Neuronal stem cell (in vitro differentiated cells): ENCODE results near the gene PACSIN3.
A peak's percentile ranks its signal among the peaks of the same experiment; 100 is the strongest.
"Not testable (repeated sequence)": the region's sequence is repeated elsewhere in the genome, so short reads cannot be mapped to it uniquely, and the experiment has no call there.

Experiments used
- DNase-seq: peaks from one replicate; pipeline ENCODE4 v3.0.0-alpha.2; 2013; ENCODE audit warnings: low spot score
- H2AFZ ChIP-seq: one replicate; pipeline ENCODE4 v1.6.1; 2013; ENCODE audit warnings: mild to moderate bottlenecking, low read length, inconsistent platforms
- H2AK5ac ChIP-seq: 2 replicates; pipeline ENCODE4 v1.6.1; 2013; ENCODE audit warnings: low read depth, mild to moderate bottlenecking, inconsistent platforms, low read length, moderate library complexity, mixed read lengths
- H2BK120ac ChIP-seq: 2 replicates; pipeline ENCODE4 v1.6.1; 2013; ENCODE audit warnings: low read depth, mild to moderate bottlenecking, inconsistent platforms, low read length, moderate library complexity, mixed read lengths
- H2BK12ac ChIP-seq: one replicate; pipeline ENCODE4 v1.6.1; 2013; ENCODE audit warnings: low read length, inconsistent platforms
- H2BK15ac ChIP-seq: 2 replicates; pipeline ENCODE4 v1.6.1; 2013; ENCODE audit warnings: mild to moderate bottlenecking, low read length, inconsistent platforms, mixed read lengths
- H2BK5ac ChIP-seq: one replicate; pipeline ENCODE4 v1.6.1; 2013; ENCODE audit warnings: inconsistent platforms, mild to moderate bottlenecking, low read length, moderate library complexity
- H3K14ac ChIP-seq: one replicate; pipeline ENCODE4 v1.6.1; 2013; ENCODE audit warnings: low read length, inconsistent platforms
- H3K18ac ChIP-seq: 2 replicates; pipeline ENCODE4 v1.6.1; 2013; ENCODE audit warnings: low read length, inconsistent platforms
- H3K23ac ChIP-seq: 2 replicates; pipeline ENCODE4 v1.6.1; 2013; ENCODE audit warnings: low read depth, mild to moderate bottlenecking, mixed read lengths, low read length, inconsistent platforms; ENCODE audit not compliant: poor library complexity
- H3K27ac ChIP-seq: replicated peaks from 3 replicates; pipeline ENCODE4 v1.5.1; 2013; ENCODE audit warnings: low read length, inconsistent platforms
- H3K27me3 ChIP-seq, 3 experiments: 2 replicates each; pipeline ENCODE4 v1.6.1; 2013; ENCODE audit warnings: low read length in 3 of 3, mild to moderate bottlenecking in 2 of 3, inconsistent platforms in 1 of 3, low read depth in 1 of 3, mixed read lengths in 1 of 3, moderate library complexity in 1 of 3; ENCODE audit not compliant: control insufficient read depth in 3 of 3, insufficient read depth in 3 of 3
- H3K36me3 ChIP-seq, 2 donors: replicated peaks in 1 of 2; 2 replicates each; pipeline ENCODE4 v1.6.1; 2013; ENCODE audit warnings: low read length in 2 of 2; ENCODE audit not compliant: control insufficient read depth in 2 of 2, insufficient read depth in 2 of 2
- H3K4ac ChIP-seq: 2 replicates; pipeline ENCODE4 v1.6.1; 2013; ENCODE audit warnings: inconsistent platforms, mild to moderate bottlenecking, low read length, moderate library complexity
- H3K4me1 ChIP-seq, 2 donors: 1 replicate in 1 of 2; 2 replicates in 1 of 2; pipeline ENCODE4 v1.6.1; 2013; ENCODE audit warnings: low read length in 2 of 2, low read depth in 1 of 2; ENCODE audit not compliant: control insufficient read depth in 2 of 2, insufficient read depth in 1 of 2
- H3K4me2 ChIP-seq: one replicate; pipeline ENCODE4 v1.6.1; 2013; ENCODE audit warnings: mild to moderate bottlenecking, low read length, inconsistent platforms; ENCODE audit not compliant: insufficient read depth, poor library complexity, severe bottlenecking
- H3K4me3 ChIP-seq, 2 donors: 2 replicates each; pipeline ENCODE4 v1.5.1; 2013; ENCODE audit warnings: low read length in 2 of 2, mild to moderate bottlenecking in 2 of 2, inconsistent platforms in 1 of 2, moderate library complexity in 1 of 2
- H3K79me1 ChIP-seq: one replicate; pipeline ENCODE4 v1.6.1; 2013; ENCODE audit warnings: low read depth, mild to moderate bottlenecking, inconsistent platforms, low read length, moderate library complexity
- H3K9ac ChIP-seq: one replicate; pipeline ENCODE4 v1.6.1; 2013; ENCODE audit warnings: mild to moderate bottlenecking, low read depth, low read length, inconsistent platforms; ENCODE audit not compliant: poor library complexity
- H3K9me3 ChIP-seq, 2 donors: replicated peaks in 1 of 2; 2 replicates each; pipeline versions ENCODE3 to v1.6.1; 2013; ENCODE audit warnings: low read length in 2 of 2, mild to moderate bottlenecking in 2 of 2, inconsistent platforms in 1 of 2, low read depth in 1 of 2, mixed read lengths in 1 of 2, moderate library complexity in 1 of 2; ENCODE audit not compliant: control insufficient read depth in 2 of 2, insufficient read depth in 1 of 2
- H4K8ac ChIP-seq: one replicate; pipeline ENCODE4 v1.6.1; 2013; ENCODE audit warnings: low read depth, mild to moderate bottlenecking, inconsistent platforms, low read length, moderate library complexity
- H4K91ac ChIP-seq: one replicate; pipeline ENCODE4 v1.6.1; 2013; ENCODE audit warnings: low read length, low read depth, mild to moderate bottlenecking, inconsistent platforms; ENCODE audit not compliant: poor library complexity
- WGBS, 2 donors: extraction: QIAGEN DNeasy Blood & Tissue Kit; methylation state at CpG; one replicate each; pipeline ENCODE4 v1.1.7; 2013; ENCODE audit warnings: missing lambda C conversion rate in 2 of 2, mixed read lengths in 1 of 2; ENCODE audit not compliant: insufficient read length in 2 of 2, insufficient replicate concordance in 1 of 2; ENCODE audit errors: extremely low coverage in 2 of 2; 5-methylcytosine and 5-hydroxymethylcytosine counted together

The PACSIN3 gene

GRCh38 chr11:47212938-47213337 is 26.7 kb upstream of the PACSIN3 start:
- Histone ChIP-seq H2AFZ (no peak overlapping the region), H3K9ac (no peak overlapping the region), H2AK5ac (peak overlapping the region; percentile 81), H4K8ac (no peak overlapping the region), H3K27me3 (no peaks in the 10 kb centered on the region), H3K4me1 (peaks cover 5 to 10% of the 10 kb centered on the region in 2 donors), H2BK15ac (peak overlapping the region; percentile 96), H2BK120ac (no peak overlapping the region), H4K91ac (no peak overlapping the region), H3K27ac (no peak overlapping the region), H2BK12ac (peak overlapping the region; percentile 59), H3K23ac (peak overlapping the region; percentile 55), H3K9me3 (no peaks in the 10 kb centered on the region), H3K14ac (no peak overlapping the region), H3K4me2 (no peak overlapping the region), H3K4me3 (peak overlapping the region in 1 of 2 donors; percentile 70), H3K79me1 (peaks cover 7% of the 10 kb centered on the region), H3K36me3 (peaks cover 0 to 3% of the 10 kb centered on the region in 2 donors), H2BK5ac (peak overlapping the region; percentile 53), H3K4ac (peak overlapping the region; percentile 95), H3K18ac (no peak overlapping the region)
- DNase-seq, result no peak
- no CpG with 5 or more reads among the region's 12 CpGs for WGBS, 2 donors

GRCh38 chr11:47208628-47209027 is 22.4 kb upstream of the PACSIN3 start:
- no peak overlapping the region for H2BK15ac ChIP-seq
- peaks cover 0 to 11% (median 0%) of the 10 kb centered on the region in 3 experiments for H3K27me3 ChIP-seq
- no peak overlapping the region for H3K4me3 ChIP-seq
- H3K18ac ChIP-seq, result no peak overlapping the region
- peaks cover 0 to 2% of the 10 kb centered on the region in 2 donors for H3K4me1 ChIP-seq
- H2BK5ac ChIP-seq, result no peak overlapping the region
- H3K23ac ChIP-seq, result no peak overlapping the region
- H2BK12ac ChIP-seq, result no peak overlapping the region
- no peak overlapping the region for H3K14ac ChIP-seq
- H3K4ac ChIP-seq, result no peak overlapping the region
- H3K9ac ChIP-seq, result no peak overlapping the region
- H3K27ac ChIP-seq, result no peak overlapping the region
- H3K79me1 ChIP-seq, result no peaks in the 10 kb centered on the region
- no peak overlapping the region for H4K8ac ChIP-seq
- H2BK120ac ChIP-seq, result no peak overlapping the region
- H2AFZ ChIP-seq, result no peak overlapping the region
- no peak for DNase-seq
- no peak overlapping the region for H4K91ac ChIP-seq
- no CpG with 5 or more reads among the region's 5 CpGs for WGBS, 2 donors
- H3K36me3 ChIP-seq, result no peaks in the 10 kb centered on the region
- H3K4me2 ChIP-seq, result no peak overlapping the region
- no peak overlapping the region for H2AK5ac ChIP-seq
- no peaks in the 10 kb centered on the region for H3K9me3 ChIP-seq

DNA sequence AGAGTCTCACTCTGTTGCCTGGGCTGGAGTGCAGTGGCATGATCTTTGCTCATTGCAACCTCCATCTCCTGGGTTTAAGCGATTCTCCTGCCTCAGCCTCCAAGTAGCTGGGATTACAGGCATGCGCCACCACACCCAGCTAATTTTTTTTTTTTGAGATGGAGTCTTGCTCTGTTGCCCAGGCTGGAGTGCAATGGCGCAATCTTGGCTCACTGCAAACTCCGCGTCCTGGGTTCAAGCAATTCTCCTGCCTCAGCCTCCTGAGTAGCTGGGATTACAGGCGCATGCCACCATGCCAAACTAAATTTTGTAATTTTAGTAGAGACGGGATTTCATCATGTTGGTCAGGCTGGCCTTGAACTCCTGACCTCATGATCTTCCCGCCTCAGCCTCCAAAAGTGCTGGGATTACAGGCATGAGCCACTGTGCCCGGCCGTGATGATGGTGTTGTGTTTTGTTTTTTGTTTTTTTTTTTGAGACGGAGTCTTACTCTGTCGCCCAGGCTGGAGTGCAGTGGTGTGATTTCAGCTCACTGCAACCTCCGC is 21.8 kb upstream of the PACSIN3 start:
- H3K14ac ChIP-seq, H4K8ac ChIP-seq, H2BK12ac ChIP-seq, H2BK15ac ChIP-seq, H3K79me1 ChIP-seq, H3K18ac ChIP-seq, H3K4me1 ChIP-seq, H3K36me3 ChIP-seq, H4K91ac ChIP-seq, H3K27ac ChIP-seq, DNase-seq, H3K23ac ChIP-seq, H3K9ac ChIP-seq, H3K4me3 ChIP-seq, H3K4ac ChIP-seq, H2AFZ ChIP-seq, H2BK120ac ChIP-seq, H3K9me3 ChIP-seq, H2AK5ac ChIP-seq, H2BK5ac ChIP-seq, H3K4me2 ChIP-seq: not testable (repeated sequence)
- peaks cover 0 to 11% (median 0%) of the 10 kb centered on the region in 3 experiments for H3K27me3 ChIP-seq
- WGBS, 2 donors, result no CpG with 5 or more reads among the region's 13 CpGs

GRCh38 chr11:47207459-47207858 is 21.2 kb upstream of the PACSIN3 start:
- no peak for DNase-seq
- no peak overlapping the region for H2AFZ ChIP-seq
- no peak overlapping the region for H3K14ac ChIP-seq
- H2AK5ac ChIP-seq, result no peak overlapping the region
- H3K4me3 ChIP-seq, result no peak overlapping the region
- no peak overlapping the region for H3K9ac ChIP-seq
- no peak overlapping the region for H4K91ac ChIP-seq
- H3K4me1 ChIP-seq, result no peaks in the 10 kb centered on the region
- no peak overlapping the region for H4K8ac ChIP-seq
- no peak overlapping the region for H3K27ac ChIP-seq
- no peak overlapping the region for H3K4me2 ChIP-seq
- H3K23ac ChIP-seq, result no peak overlapping the region
- H2BK12ac ChIP-seq, result peak overlapping the region; percentile 63
- H3K36me3 ChIP-seq, result no peaks in the 10 kb centered on the region
- no peak overlapping the region for H2BK5ac ChIP-seq
- no peak overlapping the region for H3K4ac ChIP-seq
- no peak overlapping the region for H2BK15ac ChIP-seq
- WGBS, 2 donors, result no CpG with 5 or more reads among the region's 6 CpGs
- no peaks in the 10 kb centered on the region for H3K79me1 ChIP-seq
- H3K27me3 ChIP-seq, result peaks cover 0 to 16% (median 0%) of the 10 kb centered on the region in 3 experiments
- H3K9me3 ChIP-seq, result no peaks in the 10 kb centered on the region
- no peak overlapping the region for H2BK120ac ChIP-seq
- H3K18ac ChIP-seq, result no peak overlapping the region
